GM19239 (cell line): ENCODE results near the gene TUBB6.

ENCODE experiments used
- DNase-seq: peaks from one replicate; pipeline ENCODE4 v3.0.0; 2011; ENCODE audit warnings: low spot score; ENCODE audit not compliant: insufficient read length
- FAIRE-seq: peaks from 2 replicates; lab custom pipeline; 2011; peaks lifted over from hg19 to GRCh38; lab: Jason Lieb, UNC

TUBB6 gene

GRCh38 chr18:12373771-12374116 is 65.7 kb downstream of the TUBB6 start:
- no peak for DNase-seq
- no peak for FAIRE-seq

GRCh38 chr18:12374401-12374800 is 66.4 kb downstream of the TUBB6 start:
- DNase-seq (no peak), FAIRE-seq (no peak)
